Right lobe of liver (tissue), 4 donors: ENCODE data around the gene ADAMTS6.

Experiments used
- POLR2A ChIP-seq: fragments of 450-650 bp; IDR thresholded peaks from one replicate; pipeline ENCODE4 v1.6.1; 2017; ENCODE audit warnings: antibody characterized with exemption, mild to moderate bottlenecking
- TF ChIP-seq, protein P1 (sequence below), 4 donors: fragments of 200-600 bp in 3 of 4; fragments of 450-650 bp in 1 of 4; IDR thresholded peaks; one replicate each; pipeline versions ENCODE4 v1.5.1 to v1.8.0; 2016 to 2022; ENCODE audit warnings: antibody characterized with exemption in 4 of 4, mild to moderate bottlenecking in 2 of 4
- donor health status: DM: no; HTN: no; CAD: no.
- donor health status: DM: no; HTN: no; CAD: no.
- donor health status: DM: no; HTN: yes; CAD: no.

DNA sequence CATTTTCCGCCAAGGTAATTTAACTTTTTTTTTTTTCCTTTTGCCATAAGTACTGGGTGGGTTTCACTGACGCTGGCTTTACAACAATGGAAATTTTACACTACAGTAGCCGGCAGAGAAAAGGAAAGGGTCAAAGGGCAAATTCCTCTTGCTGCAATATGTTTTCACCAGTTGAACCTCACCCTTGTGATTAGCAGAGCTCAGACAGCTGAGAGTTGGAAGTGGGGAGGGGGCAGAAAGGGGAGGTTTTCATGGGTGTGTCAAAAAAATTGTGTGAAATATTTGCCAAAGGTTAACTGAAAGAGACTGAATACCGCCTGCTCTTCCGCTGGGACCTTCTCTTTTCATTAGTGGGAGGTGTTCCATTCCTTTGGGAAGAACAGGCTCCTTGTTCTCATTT lies 296.9 kb downstream of the ADAMTS6 start:
- TF ChIP-seq, protein P1, sequence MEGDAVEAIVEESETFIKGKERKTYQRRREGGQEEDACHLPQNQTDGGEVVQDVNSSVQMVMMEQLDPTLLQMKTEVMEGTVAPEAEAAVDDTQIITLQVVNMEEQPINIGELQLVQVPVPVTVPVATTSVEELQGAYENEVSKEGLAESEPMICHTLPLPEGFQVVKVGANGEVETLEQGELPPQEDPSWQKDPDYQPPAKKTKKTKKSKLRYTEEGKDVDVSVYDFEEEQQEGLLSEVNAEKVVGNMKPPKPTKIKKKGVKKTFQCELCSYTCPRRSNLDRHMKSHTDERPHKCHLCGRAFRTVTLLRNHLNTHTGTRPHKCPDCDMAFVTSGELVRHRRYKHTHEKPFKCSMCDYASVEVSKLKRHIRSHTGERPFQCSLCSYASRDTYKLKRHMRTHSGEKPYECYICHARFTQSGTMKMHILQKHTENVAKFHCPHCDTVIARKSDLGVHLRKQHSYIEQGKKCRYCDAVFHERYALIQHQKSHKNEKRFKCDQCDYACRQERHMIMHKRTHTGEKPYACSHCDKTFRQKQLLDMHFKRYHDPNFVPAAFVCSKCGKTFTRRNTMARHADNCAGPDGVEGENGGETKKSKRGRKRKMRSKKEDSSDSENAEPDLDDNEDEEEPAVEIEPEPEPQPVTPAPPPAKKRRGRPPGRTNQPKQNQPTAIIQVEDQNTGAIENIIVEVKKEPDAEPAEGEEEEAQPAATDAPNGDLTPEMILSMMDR (IDR thresholded peaks at IDR 0.05), result no peak
- TF ChIP-seq POLR2A, result no peak
